Mesenchymal stem cell (in vitro differentiated cells and primary cell): ENCODE data around the gene MYEF2.
A peak's percentile ranks its signal among the peaks of the same experiment; 100 is the strongest.

Experiments
- DNase-seq: peaks from one replicate; pipeline ENCODE4 v3.0.0-alpha.2; 2013
- H2AFZ ChIP-seq: one replicate; pipeline ENCODE4 v1.6.1; 2013; ENCODE audit warnings: low read depth, mild to moderate bottlenecking, control low read depth, inconsistent platforms, low read length, moderate library complexity
- H2AK5ac ChIP-seq: 2 replicates; pipeline ENCODE4 v1.6.1; 2013; ENCODE audit warnings: low read length, moderate library complexity, mild to moderate bottlenecking, inconsistent platforms; ENCODE audit not compliant: severe bottlenecking
- H2BK120ac ChIP-seq: one replicate; pipeline ENCODE4 v1.6.1; 2013; ENCODE audit warnings: low read depth, mild to moderate bottlenecking, inconsistent platforms, low read length, moderate library complexity
- H2BK12ac ChIP-seq, 2 experiments: one replicate each; pipeline ENCODE4 v1.6.1; 2013; ENCODE audit warnings: inconsistent platforms in 2 of 2, low read length in 2 of 2, mild to moderate bottlenecking in 2 of 2, moderate library complexity in 2 of 2, control low read depth in 1 of 2
- H2BK15ac ChIP-seq: one replicate; pipeline ENCODE4 v1.6.1; 2013; ENCODE audit warnings: mild to moderate bottlenecking, low read depth, inconsistent platforms; ENCODE audit not compliant: poor library complexity, severe bottlenecking
- H2BK5ac ChIP-seq: 2 replicates; pipeline ENCODE4 v1.6.1; 2013; ENCODE audit warnings: low read depth, mild to moderate bottlenecking, low read length, control low read depth, inconsistent platforms; ENCODE audit not compliant: poor library complexity, severe bottlenecking
- H3K14ac ChIP-seq, 2 experiments: one replicate each; pipeline ENCODE4 v1.6.1; 2013; ENCODE audit warnings: inconsistent platforms in 2 of 2, low read length in 2 of 2, control low read depth in 1 of 2, mild to moderate bottlenecking in 1 of 2, moderate library complexity in 1 of 2
- H3K18ac ChIP-seq, 2 experiments: one replicate each; pipeline ENCODE4 v1.6.1; 2013; ENCODE audit warnings: inconsistent platforms in 2 of 2, low read length in 2 of 2, control low read depth in 1 of 2, low read depth in 1 of 2, mild to moderate bottlenecking in 1 of 2
- H3K23ac ChIP-seq, 2 experiments: one replicate each; pipeline ENCODE4 v1.6.1; 2013; ENCODE audit warnings: inconsistent platforms in 2 of 2, low read length in 2 of 2, mild to moderate bottlenecking in 2 of 2, moderate library complexity in 2 of 2, control low read depth in 1 of 2
- H3K27ac ChIP-seq: 2 replicates; pipeline ENCODE4 v1.5.1; 2013; ENCODE audit warnings: mild to moderate bottlenecking, moderate library complexity, low read length, control low read depth, inconsistent platforms; ENCODE audit not compliant: poor library complexity, severe bottlenecking
- H3K27me3 ChIP-seq, 2 experiments: 2 replicates each; pipeline versions ENCODE4 v1.6.1 to v1.7.0; 2013; ENCODE audit warnings: low read length in 2 of 2, mild to moderate bottlenecking in 2 of 2, moderate library complexity in 2 of 2, control low read depth in 1 of 2, inconsistent platforms in 1 of 2; ENCODE audit not compliant: control insufficient read depth in 1 of 2, insufficient read depth in 1 of 2
- H3K36me3 ChIP-seq, 2 experiments: 2 replicates each; pipeline versions ENCODE4 v1.6.1 to v1.7.0; 2013; ENCODE audit warnings: low read length in 2 of 2, control low read depth in 1 of 2, inconsistent platforms in 1 of 2, low read depth in 1 of 2, mild to moderate bottlenecking in 1 of 2; ENCODE audit not compliant: insufficient read depth in 2 of 2, control insufficient read depth in 1 of 2
- H3K4ac ChIP-seq, 2 experiments: one replicate each; pipeline ENCODE4 v1.6.1; 2013; ENCODE audit warnings: inconsistent platforms in 2 of 2, low read length in 2 of 2, mild to moderate bottlenecking in 2 of 2, moderate library complexity in 2 of 2, control low read depth in 1 of 2, low read depth in 1 of 2
- H3K4me1 ChIP-seq: 2 replicates; pipeline ENCODE4 v1.6.1; 2013; ENCODE audit warnings: low read depth, low read length, control low read depth; ENCODE audit not compliant: control insufficient read depth, insufficient read depth
- H3K4me2 ChIP-seq: 2 replicates; pipeline ENCODE4 v1.6.1; 2013; ENCODE audit warnings: low read length, mild to moderate bottlenecking, inconsistent platforms; ENCODE audit not compliant: poor library complexity, severe bottlenecking
- H3K4me3 ChIP-seq, 2 experiments: 2 replicates each; pipeline versions ENCODE4 v1.5.1 to v1.7.0; 2013; ENCODE audit warnings: low read length in 2 of 2, mild to moderate bottlenecking in 2 of 2, control low read depth in 1 of 2, low read depth in 1 of 2; ENCODE audit not compliant: insufficient read depth in 1 of 2
- H3K79me1 ChIP-seq: replicated peaks from 2 replicates; pipeline ENCODE4 v1.6.1; 2013; ENCODE audit warnings: mild to moderate bottlenecking, control low read depth, low read length, inconsistent platforms; ENCODE audit not compliant: poor library complexity, severe bottlenecking
- H3K9ac ChIP-seq: 2 replicates; pipeline ENCODE4 v1.7.0; 2013; ENCODE audit warnings: mild to moderate bottlenecking, low read length, moderate library complexity
- H3K9me3 ChIP-seq: 2 replicates; pipeline ENCODE4 v1.7.0; 2013; ENCODE audit warnings: mild to moderate bottlenecking, low read length; ENCODE audit not compliant: control insufficient read depth
- H4K8ac ChIP-seq: one replicate; pipeline ENCODE4 v1.6.1; 2013; ENCODE audit warnings: inconsistent platforms, mild to moderate bottlenecking, low read length, moderate library complexity
- H4K91ac ChIP-seq: one replicate; pipeline ENCODE4 v1.6.1; 2013; ENCODE audit warnings: mild to moderate bottlenecking, low read length, inconsistent platforms
- WGBS: methylation state at CpG from one replicate; pipeline ENCODE4 v1.1.7; 2013; ENCODE audit warnings: mixed read lengths; 5-methylcytosine and 5-hydroxymethylcytosine counted together

The MYEF2 gene

GRCh38 chr15:48102167-48102566 lies 75.9 kb downstream of the MYEF2 start:
- Histone ChIP-seq H3K36me3 (no peaks in the 10 kb centered on the region), H3K14ac (no peak overlapping the region), H2BK120ac (no peak overlapping the region), H3K4ac (no peak overlapping the region), H2BK12ac (no peak overlapping the region), H3K9ac (no peak overlapping the region), H3K27me3 (peaks cover 6 to 41% of the 10 kb centered on the region in 2 experiments), H2BK15ac (no peak overlapping the region), H2BK5ac (no peak overlapping the region), H3K9me3 (no peaks in the 10 kb centered on the region), H3K79me1 (no peaks in the 10 kb centered on the region), H4K8ac (no peak overlapping the region), H2AK5ac (no peak overlapping the region), H4K91ac (no peak overlapping the region), H2AFZ (no peak overlapping the region), H3K23ac (no peak overlapping the region), H3K27ac (no peak overlapping the region), H3K4me2 (no peak overlapping the region), H3K18ac (no peak overlapping the region), H3K4me1 (no peaks in the 10 kb centered on the region), H3K4me3 (no peak overlapping the region)
- no peak for DNase-seq
- WGBS = 80% methylated on average over 6 of the region's 6 CpGs

GRCh38 chr15:48101376-48101961 lies 76.6 kb downstream of the MYEF2 start:
- Histone ChIP-seq H2BK15ac (no peak overlapping the region), H3K36me3 (no peaks in the 10 kb centered on the region), H3K4me2 (no peak overlapping the region), H3K4ac (no peak overlapping the region), H2AK5ac (no peak overlapping the region), H2AFZ (no peak overlapping the region), H3K9ac (no peak overlapping the region), H3K23ac (no peak overlapping the region), H3K27me3 (peaks cover 4 to 34% of the 10 kb centered on the region in 2 experiments), H3K9me3 (no peaks in the 10 kb centered on the region), H3K79me1 (no peaks in the 10 kb centered on the region), H2BK12ac (no peak overlapping the region), H4K91ac (no peak overlapping the region), H2BK120ac (no peak overlapping the region), H3K27ac (no peak overlapping the region), H4K8ac (no peak overlapping the region), H3K4me1 (no peaks in the 10 kb centered on the region), H3K18ac (no peak overlapping the region), H2BK5ac (no peak overlapping the region), H3K14ac (no peak overlapping the region), H3K4me3 (no peak overlapping the region)
- WGBS = 89% methylated on average over 2 of the region's 6 CpGs
- no peak for DNase-seq

GRCh38 chr15:48097264-48097663 lies 80.8 kb downstream of the MYEF2 start:
- WGBS = 88% methylated on average over 1 of the region's 2 CpGs
- H3K14ac ChIP-seq = no peak overlapping the region

GRCh38 chr15:48096813-48097212 lies 81.3 kb downstream of the MYEF2 start:
- Histone ChIP-seq H3K9ac (no peak overlapping the region), H2BK12ac (no peak overlapping the region), H3K79me1 (no peaks in the 10 kb centered on the region), H4K8ac (no peak overlapping the region), H3K4ac (no peak overlapping the region), H3K14ac (no peak overlapping the region), H3K9me3 (no peaks in the 10 kb centered on the region), H3K18ac (no peak overlapping the region), H2BK120ac (no peak overlapping the region), H3K4me3 (no peak overlapping the region), H3K27ac (no peak overlapping the region), H2BK15ac (no peak overlapping the region), H3K4me1 (peaks cover 2% of the 10 kb centered on the region), H3K4me2 (no peak overlapping the region), H2AK5ac (no peak overlapping the region), H3K36me3 (no peaks in the 10 kb centered on the region), H3K23ac (no peak overlapping the region), H2BK5ac (no peak overlapping the region), H3K27me3 (peaks cover 0 to 17% of the 10 kb centered on the region in 2 experiments), H4K91ac (no peak overlapping the region), H2AFZ (no peak overlapping the region)
- 14% methylated on average over 2 of the region's 2 CpGs for WGBS
- DNase-seq = peak; percentile 90

More at GRCh38 chr15:48097264-48097663, 80.8 kb downstream of the MYEF2 start:
- no peak overlapping the region for H3K4me2 ChIP-seq
- H4K8ac ChIP-seq = no peak overlapping the region
- no peak overlapping the region for H4K91ac ChIP-seq
- H2BK120ac ChIP-seq = no peak overlapping the region
- H3K4me1 ChIP-seq = peaks cover 2% of the 10 kb centered on the region
- no peak overlapping the region for H3K4ac ChIP-seq
- H3K4me3 ChIP-seq = no peak overlapping the region
- no peak overlapping the region for H2AFZ ChIP-seq
- no peak overlapping the region for H2BK12ac ChIP-seq
- no peak overlapping the region for H3K9ac ChIP-seq
- H2BK15ac ChIP-seq = no peak overlapping the region
- no peaks in the 10 kb centered on the region for H3K36me3 ChIP-seq
- no peaks in the 10 kb centered on the region for H3K9me3 ChIP-seq
- peaks cover 0 to 17% of the 10 kb centered on the region in 2 experiments for H3K27me3 ChIP-seq
- no peak overlapping the region for H3K23ac ChIP-seq
- H2BK5ac ChIP-seq = no peak overlapping the region
- no peak overlapping the region for H3K18ac ChIP-seq
- H2AK5ac ChIP-seq = no peak overlapping the region
- no peak overlapping the region for H3K27ac ChIP-seq
- H3K79me1 ChIP-seq = no peaks in the 10 kb centered on the region
- no peak for DNase-seq
